ENCODE measurements around the gene CEP250.

The CEP250 gene

GRCh38 chr20:35499271-35499670, 43.9 kb downstream of the CEP250 start:
- no peaks in the 10 kb centered on the region for H3F3A ChIP-seq (ENCODE audit: low read depth)
- no peaks in the 10 kb centered on the region for H3K27me3 ChIP-seq (ENCODE audit: insufficient read depth, low read length, poor library complexity, severe bottlenecking)
- no peak overlapping the region for H3K4me3 ChIP-seq (ENCODE audit: low read length, poor library complexity, severe bottlenecking)
- H3K9me2 ChIP-seq (replicated peaks; ENCODE audit: low read depth, low read length), result no peaks in the 10 kb centered on the region
- H3K4me2 ChIP-seq (ENCODE audit: low read depth, low read length, poor library complexity, severe bottlenecking), result no peak overlapping the region
- H2AFZ ChIP-seq (ENCODE audit: low read length), result no peak overlapping the region
- no peaks in the 10 kb centered on the region for H3K79me2 ChIP-seq (ENCODE audit: insufficient read depth, low read length)
- no peaks in the 10 kb centered on the region for H4K20me1 ChIP-seq (ENCODE audit: insufficient read depth, low read length, poor library complexity, severe bottlenecking)
- H3K36me3 ChIP-seq (ENCODE audit: insufficient read depth, low read length), result peaks cover 90% of the 10 kb centered on the region; the same call in 1 of the 2 replicates
- no peaks in the 10 kb centered on the region for H3K9me3 ChIP-seq (ENCODE audit: insufficient read depth, low read depth, low read length)
- no peaks in the 10 kb centered on the region for H3K4me1 ChIP-seq (ENCODE audit: insufficient read depth, low read length, poor library complexity, severe bottlenecking)
- no peak for TF ChIP-seq EZH2phosphoT487 (IDR thresholded peaks at IDR 0.05; ENCODE audit: borderline replicate concordance)
- TF ChIP-seq, protein P1, sequence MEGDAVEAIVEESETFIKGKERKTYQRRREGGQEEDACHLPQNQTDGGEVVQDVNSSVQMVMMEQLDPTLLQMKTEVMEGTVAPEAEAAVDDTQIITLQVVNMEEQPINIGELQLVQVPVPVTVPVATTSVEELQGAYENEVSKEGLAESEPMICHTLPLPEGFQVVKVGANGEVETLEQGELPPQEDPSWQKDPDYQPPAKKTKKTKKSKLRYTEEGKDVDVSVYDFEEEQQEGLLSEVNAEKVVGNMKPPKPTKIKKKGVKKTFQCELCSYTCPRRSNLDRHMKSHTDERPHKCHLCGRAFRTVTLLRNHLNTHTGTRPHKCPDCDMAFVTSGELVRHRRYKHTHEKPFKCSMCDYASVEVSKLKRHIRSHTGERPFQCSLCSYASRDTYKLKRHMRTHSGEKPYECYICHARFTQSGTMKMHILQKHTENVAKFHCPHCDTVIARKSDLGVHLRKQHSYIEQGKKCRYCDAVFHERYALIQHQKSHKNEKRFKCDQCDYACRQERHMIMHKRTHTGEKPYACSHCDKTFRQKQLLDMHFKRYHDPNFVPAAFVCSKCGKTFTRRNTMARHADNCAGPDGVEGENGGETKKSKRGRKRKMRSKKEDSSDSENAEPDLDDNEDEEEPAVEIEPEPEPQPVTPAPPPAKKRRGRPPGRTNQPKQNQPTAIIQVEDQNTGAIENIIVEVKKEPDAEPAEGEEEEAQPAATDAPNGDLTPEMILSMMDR (conservative IDR thresholded peaks at IDR 0.05; ENCODE audit: low read length), result no peak
- no peak overlapping the region for H3K9ac ChIP-seq (ENCODE audit: low read depth, low read length, poor library complexity, severe bottlenecking)

- peaks cover 70% of the 10 kb centered on the region; the same call in 1 of the 2 replicates for H3K36me3 ChIP-seq (ENCODE audit: insufficient read depth, low read length)
- no peaks in the 10 kb centered on the region for H3K9me2 ChIP-seq (replicated peaks; ENCODE audit: low read depth, low read length)
- H3K4me2 ChIP-seq (ENCODE audit: low read depth, low read length, poor library complexity, severe bottlenecking), result no peak overlapping the region
Measured at GRCh38 chr20:35502352-35502751, 47.0 kb downstream of the CEP250 start.

DNA sequence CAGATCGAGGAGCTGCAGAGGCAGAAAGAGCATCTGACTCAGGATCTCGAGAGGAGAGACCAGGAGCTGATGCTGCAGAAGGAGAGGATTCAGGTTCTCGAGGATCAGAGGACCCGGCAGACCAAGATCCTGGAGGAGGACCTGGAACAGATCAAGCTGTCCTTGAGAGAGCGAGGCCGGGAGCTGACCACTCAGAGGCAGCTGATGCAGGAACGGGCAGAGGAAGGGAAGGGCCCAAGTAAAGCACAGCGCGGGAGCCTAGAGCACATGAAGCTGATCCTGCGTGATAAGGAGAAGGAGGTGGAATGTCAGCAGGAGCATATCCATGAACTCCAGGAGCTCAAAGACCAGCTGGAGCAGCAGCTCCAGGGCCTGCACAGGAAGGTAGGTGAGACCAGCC, 47.9 kb downstream of the CEP250 start:
- Histone ChIP-seq H3K4me1 (ENCODE audit: insufficient read depth, low read length, poor library complexity, severe bottlenecking) (peaks cover 9% of the 10 kb centered on the region), H3K9me3 (ENCODE audit: insufficient read depth, low read depth, low read length) (no peaks in the 10 kb centered on the region), H2AFZ (ENCODE audit: low read length) (no peak overlapping the region), H3K9me2 (replicated peaks; ENCODE audit: low read depth, low read length) (no peaks in the 10 kb centered on the region), H3K36me3 (ENCODE audit: insufficient read depth, low read length) (peaks cover 65% of the 10 kb centered on the region; the same call in 1 of the 2 replicates), H3K27me3 (ENCODE audit: insufficient read depth, low read length, poor library complexity, severe bottlenecking) (no peaks in the 10 kb centered on the region), H3K4me3 (ENCODE audit: low read length, poor library complexity, severe bottlenecking) (no peak overlapping the region), H3F3A (ENCODE audit: low read depth) (no peaks in the 10 kb centered on the region), H3K9ac (ENCODE audit: low read depth, low read length, poor library complexity, severe bottlenecking) (no peak overlapping the region), H3K4me2 (ENCODE audit: low read depth, low read length, poor library complexity, severe bottlenecking) (no peak overlapping the region), H4K20me1 (ENCODE audit: insufficient read depth, low read length, poor library complexity, severe bottlenecking) (no peaks in the 10 kb centered on the region), H3K79me2 (ENCODE audit: insufficient read depth, low read length) (no peaks in the 10 kb centered on the region)
- TF ChIP-seq EZH2phosphoT487 (IDR thresholded peaks at IDR 0.05; ENCODE audit: borderline replicate concordance), result no peak
- TF ChIP-seq, protein P1 (conservative IDR thresholded peaks at IDR 0.05; ENCODE audit: low read length), result no peak

More at GRCh38 chr20:35502352-35502751, 47.0 kb downstream of the CEP250 start:
- Histone ChIP-seq H3K9me3 (ENCODE audit: insufficient read depth, low read depth, low read length) (no peaks in the 10 kb centered on the region), H3F3A (ENCODE audit: low read depth) (no peaks in the 10 kb centered on the region), H3K27me3 (ENCODE audit: insufficient read depth, low read length, poor library complexity, severe bottlenecking) (no peaks in the 10 kb centered on the region), H3K4me1 (ENCODE audit: insufficient read depth, low read length, poor library complexity, severe bottlenecking) (peaks cover 9% of the 10 kb centered on the region), H3K79me2 (ENCODE audit: insufficient read depth, low read length) (no peaks in the 10 kb centered on the region), H3K4me3 (ENCODE audit: low read length, poor library complexity, severe bottlenecking) (no peak overlapping the region), H3K9ac (ENCODE audit: low read depth, low read length, poor library complexity, severe bottlenecking) (no peak overlapping the region), H4K20me1 (ENCODE audit: insufficient read depth, low read length, poor library complexity, severe bottlenecking) (no peaks in the 10 kb centered on the region), H2AFZ (ENCODE audit: low read length) (no peak overlapping the region)
- TF ChIP-seq EZH2phosphoT487 (IDR thresholded peaks at IDR 0.05; ENCODE audit: borderline replicate concordance), result no peak
- TF ChIP-seq, protein P1 (conservative IDR thresholded peaks at IDR 0.05; ENCODE audit: low read length), result no peak

Data from Loucy (cell line).